ENCODE data around the gene SMIM45.

The SMIM45 gene

GRCh38 chr22:42001121-42001520, 49.2 kb downstream of the SMIM45 start:
- DNase-seq (ENCODE audit: low spot score): no peak

DNA sequence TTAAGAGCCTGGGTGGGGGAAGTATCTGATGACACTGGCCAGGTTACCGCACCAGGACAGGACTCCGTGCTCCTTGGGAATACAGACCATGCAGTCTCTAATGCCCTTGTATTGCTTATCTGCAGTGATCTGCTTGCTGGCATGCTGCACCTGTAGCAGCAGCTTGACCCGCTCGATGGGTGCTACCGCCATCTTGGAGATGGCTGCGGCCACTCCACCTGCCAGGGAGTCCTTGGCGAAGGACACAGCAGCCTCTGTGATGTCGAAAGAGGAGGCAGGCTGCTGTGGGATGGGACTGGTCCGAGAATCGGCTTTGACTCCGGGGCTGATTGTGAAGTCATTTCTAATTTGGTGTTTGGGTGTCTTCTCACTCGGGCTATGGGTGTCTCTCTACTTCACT, 49.8 kb downstream of the SMIM45 start:
- no peak for DNase-seq (ENCODE audit: low spot score)

GRCh38 chr22:42007922-42008321, 56.0 kb downstream of the SMIM45 start:
- DNase-seq (ENCODE audit: low spot score): no peak
